Measurements from ENCODE around the gene KRT15. TPM values are rescaled to one million over a fixed set of nuclear protein-coding genes. Genes with fewer than 3 reads are reported as not detected.

KRT15 gene
- total and polyA plus RNA-seq, 4 donors, result 0.14 TPM; not detected in 3

DNA sequence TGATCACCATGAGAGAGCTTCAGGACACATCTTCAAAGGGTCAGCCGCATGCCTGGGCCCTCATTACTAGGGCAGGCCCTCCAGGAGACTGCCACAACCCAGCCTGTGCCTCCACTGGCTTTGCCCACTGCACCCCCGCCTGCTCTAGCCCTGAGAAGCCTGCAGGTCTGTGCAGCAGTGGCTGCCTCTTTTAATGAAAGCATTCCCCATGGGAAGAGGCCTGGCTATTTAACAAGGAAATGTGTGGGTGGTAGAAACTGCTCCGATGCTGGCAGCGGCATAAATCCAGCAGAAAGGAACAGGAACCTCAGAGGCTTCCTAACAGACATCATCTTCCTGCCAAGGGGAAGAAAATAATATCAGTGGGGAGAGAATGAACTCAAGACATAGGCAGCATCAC is 51.1 kb downstream of the KRT15 start:
- Histone ChIP-seq H3K9me3 (ENCODE audit: control insufficient read depth in 4 of 4, low read length in 3 of 4) (peaks cover 0 to 4% (median 0%) of the 10 kb centered on the region in 4 donors), H3K4me3 (ENCODE audit: low read depth in 1 of 3, low read length in 3 of 3) (no peak overlapping the region), H3K4me1 (ENCODE audit: control insufficient read depth in 4 of 4, insufficient read depth in 4 of 4, low read length in 3 of 4) (no peaks in the 10 kb centered on the region), H3K27ac (ENCODE audit: low read depth in 1 of 2, low read length in 2 of 2) (no peak overlapping the region), H3K27me3 (ENCODE audit: control insufficient read depth in 4 of 4, insufficient read depth in 4 of 4, low read length in 3 of 4) (no peaks in the 10 kb centered on the region), H3K36me3 (ENCODE audit: control insufficient read depth in 4 of 4, insufficient read depth in 3 of 4, low read depth in 1 of 4, low read length in 3 of 4) (no peaks in the 10 kb centered on the region), H3K9ac (ENCODE audit: low read depth in 1 of 2, low read length in 2 of 2) (no peak overlapping the region)
- no peak for DNase-seq (ENCODE audit: low spot score)
- no peak for TF ChIP-seq FOXA2 (IDR thresholded peaks at IDR 0.05)
- TF ChIP-seq, protein P1, sequence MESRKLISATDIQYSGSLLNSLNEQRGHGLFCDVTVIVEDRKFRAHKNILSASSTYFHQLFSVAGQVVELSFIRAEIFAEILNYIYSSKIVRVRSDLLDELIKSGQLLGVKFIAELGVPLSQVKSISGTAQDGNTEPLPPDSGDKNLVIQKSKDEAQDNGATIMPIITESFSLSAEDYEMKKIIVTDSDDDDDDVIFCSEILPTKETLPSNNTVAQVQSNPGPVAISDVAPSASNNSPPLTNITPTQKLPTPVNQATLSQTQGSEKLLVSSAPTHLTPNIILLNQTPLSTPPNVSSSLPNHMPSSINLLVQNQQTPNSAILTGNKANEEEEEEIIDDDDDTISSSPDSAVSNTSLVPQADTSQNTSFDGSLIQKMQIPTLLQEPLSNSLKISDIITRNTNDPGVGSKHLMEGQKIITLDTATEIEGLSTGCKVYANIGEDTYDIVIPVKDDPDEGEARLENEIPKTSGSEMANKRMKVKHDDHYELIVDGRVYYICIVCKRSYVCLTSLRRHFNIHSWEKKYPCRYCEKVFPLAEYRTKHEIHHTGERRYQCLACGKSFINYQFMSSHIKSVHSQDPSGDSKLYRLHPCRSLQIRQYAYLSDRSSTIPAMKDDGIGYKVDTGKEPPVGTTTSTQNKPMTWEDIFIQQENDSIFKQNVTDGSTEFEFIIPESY (IDR thresholded peaks at IDR 0.05), result no peak
- 76% methylated on average over 4 of the region's 4 CpGs for WGBS

DNA sequence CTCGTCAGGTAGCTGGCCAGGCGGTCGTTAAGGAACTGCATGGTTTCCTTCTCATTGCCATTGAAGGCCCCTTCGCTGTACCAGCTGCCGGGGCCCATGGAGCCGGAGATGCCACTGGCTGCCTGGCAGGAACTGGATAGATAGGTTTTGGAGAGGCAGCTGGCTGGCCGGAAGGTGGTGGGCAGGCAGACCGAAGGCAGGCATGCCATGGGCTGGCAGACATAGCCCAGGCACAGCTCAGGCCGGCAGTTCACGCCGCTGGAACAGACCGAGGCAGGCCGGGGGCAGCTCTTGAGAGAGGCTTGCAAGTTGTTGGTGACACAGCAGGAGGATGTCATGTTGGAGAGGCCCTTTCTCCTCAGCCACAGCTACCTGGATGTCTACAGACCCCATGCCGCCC is 51.7 kb downstream of the KRT15 start, which contains the start of gene KRT32:
TSS of gene KRT32 (minus strand) at position 399 of the 400 bp plus-strand sequence. CDS start at position 338, 61 bp downstream.
- no peaks in the 10 kb centered on the region for H3K27me3 ChIP-seq (ENCODE audit: control insufficient read depth in 4 of 4, insufficient read depth in 4 of 4, low read length in 3 of 4)
- no peaks in the 10 kb centered on the region for H3K36me3 ChIP-seq (ENCODE audit: control insufficient read depth in 4 of 4, insufficient read depth in 3 of 4, low read depth in 1 of 4, low read length in 3 of 4)
- H3K9me3 ChIP-seq (ENCODE audit: control insufficient read depth in 4 of 4, low read length in 3 of 4), result peaks cover 0 to 3% (median 0%) of the 10 kb centered on the region in 4 donors
- no peak within 1 kb of the TSS for H3K9ac ChIP-seq (ENCODE audit: low read depth in 1 of 2, low read length in 2 of 2)
- no peak within 1 kb of the TSS for H3K27ac ChIP-seq (ENCODE audit: low read depth in 1 of 2, low read length in 2 of 2)
- no peak for DNase-seq (ENCODE audit: low spot score)
- 88% methylated on average over 14 of the region's 14 CpGs for WGBS
- H3K4me3 ChIP-seq (ENCODE audit: low read depth in 1 of 3, low read length in 3 of 3), result no peak within 1 kb of the TSS
- H3K4me1 ChIP-seq (ENCODE audit: control insufficient read depth in 4 of 4, insufficient read depth in 4 of 4, low read length in 3 of 4), result no peaks in the 10 kb centered on the region
- no peak for TF ChIP-seq RXRA (IDR thresholded peaks at IDR 0.05)
- TF ChIP-seq FOXA2 (IDR thresholded peaks at IDR 0.05), result no peak
- no peak for TF ChIP-seq JUND (IDR thresholded peaks at IDR 0.05)
- TF ChIP-seq, protein P2, sequence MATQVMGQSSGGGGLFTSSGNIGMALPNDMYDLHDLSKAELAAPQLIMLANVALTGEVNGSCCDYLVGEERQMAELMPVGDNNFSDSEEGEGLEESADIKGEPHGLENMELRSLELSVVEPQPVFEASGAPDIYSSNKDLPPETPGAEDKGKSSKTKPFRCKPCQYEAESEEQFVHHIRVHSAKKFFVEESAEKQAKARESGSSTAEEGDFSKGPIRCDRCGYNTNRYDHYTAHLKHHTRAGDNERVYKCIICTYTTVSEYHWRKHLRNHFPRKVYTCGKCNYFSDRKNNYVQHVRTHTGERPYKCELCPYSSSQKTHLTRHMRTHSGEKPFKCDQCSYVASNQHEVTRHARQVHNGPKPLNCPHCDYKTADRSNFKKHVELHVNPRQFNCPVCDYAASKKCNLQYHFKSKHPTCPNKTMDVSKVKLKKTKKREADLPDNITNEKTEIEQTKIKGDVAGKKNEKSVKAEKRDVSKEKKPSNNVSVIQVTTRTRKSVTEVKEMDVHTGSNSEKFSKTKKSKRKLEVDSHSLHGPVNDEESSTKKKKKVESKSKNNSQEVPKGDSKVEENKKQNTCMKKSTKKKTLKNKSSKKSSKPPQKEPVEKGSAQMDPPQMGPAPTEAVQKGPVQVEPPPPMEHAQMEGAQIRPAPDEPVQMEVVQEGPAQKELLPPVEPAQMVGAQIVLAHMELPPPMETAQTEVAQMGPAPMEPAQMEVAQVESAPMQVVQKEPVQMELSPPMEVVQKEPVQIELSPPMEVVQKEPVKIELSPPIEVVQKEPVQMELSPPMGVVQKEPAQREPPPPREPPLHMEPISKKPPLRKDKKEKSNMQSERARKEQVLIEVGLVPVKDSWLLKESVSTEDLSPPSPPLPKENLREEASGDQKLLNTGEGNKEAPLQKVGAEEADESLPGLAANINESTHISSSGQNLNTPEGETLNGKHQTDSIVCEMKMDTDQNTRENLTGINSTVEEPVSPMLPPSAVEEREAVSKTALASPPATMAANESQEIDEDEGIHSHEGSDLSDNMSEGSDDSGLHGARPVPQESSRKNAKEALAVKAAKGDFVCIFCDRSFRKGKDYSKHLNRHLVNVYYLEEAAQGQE (IDR thresholded peaks at IDR 0.05), result no peak
- TF ChIP-seq NR2F2 (IDR thresholded peaks at IDR 0.05), result no peak
- no peak for TF ChIP-seq FOXA1 (IDR thresholded peaks at IDR 0.05)
- TF ChIP-seq YY1 (IDR thresholded peaks at IDR 0.05), result no peak
- no peak for TF ChIP-seq SP1 (IDR thresholded peaks at IDR 0.05)
- TF ChIP-seq HNF4A (conservative IDR thresholded peaks at IDR 0.05), result no peak
- no peak for TF ChIP-seq EGR1 (IDR thresholded peaks at IDR 0.05; ENCODE audit: low read depth in 2 of 2)
- no peak for TF ChIP-seq HNF4G (IDR thresholded peaks at IDR 0.05)
- TF ChIP-seq, protein P3, sequence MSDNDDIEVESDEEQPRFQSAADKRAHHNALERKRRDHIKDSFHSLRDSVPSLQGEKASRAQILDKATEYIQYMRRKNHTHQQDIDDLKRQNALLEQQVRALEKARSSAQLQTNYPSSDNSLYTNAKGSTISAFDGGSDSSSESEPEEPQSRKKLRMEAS (IDR thresholded peaks at IDR 0.05), result no peak
- TF ChIP-seq, protein P4, sequence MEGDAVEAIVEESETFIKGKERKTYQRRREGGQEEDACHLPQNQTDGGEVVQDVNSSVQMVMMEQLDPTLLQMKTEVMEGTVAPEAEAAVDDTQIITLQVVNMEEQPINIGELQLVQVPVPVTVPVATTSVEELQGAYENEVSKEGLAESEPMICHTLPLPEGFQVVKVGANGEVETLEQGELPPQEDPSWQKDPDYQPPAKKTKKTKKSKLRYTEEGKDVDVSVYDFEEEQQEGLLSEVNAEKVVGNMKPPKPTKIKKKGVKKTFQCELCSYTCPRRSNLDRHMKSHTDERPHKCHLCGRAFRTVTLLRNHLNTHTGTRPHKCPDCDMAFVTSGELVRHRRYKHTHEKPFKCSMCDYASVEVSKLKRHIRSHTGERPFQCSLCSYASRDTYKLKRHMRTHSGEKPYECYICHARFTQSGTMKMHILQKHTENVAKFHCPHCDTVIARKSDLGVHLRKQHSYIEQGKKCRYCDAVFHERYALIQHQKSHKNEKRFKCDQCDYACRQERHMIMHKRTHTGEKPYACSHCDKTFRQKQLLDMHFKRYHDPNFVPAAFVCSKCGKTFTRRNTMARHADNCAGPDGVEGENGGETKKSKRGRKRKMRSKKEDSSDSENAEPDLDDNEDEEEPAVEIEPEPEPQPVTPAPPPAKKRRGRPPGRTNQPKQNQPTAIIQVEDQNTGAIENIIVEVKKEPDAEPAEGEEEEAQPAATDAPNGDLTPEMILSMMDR (IDR thresholded peaks at IDR 0.05; ENCODE audit: low read depth, low read length, missing input control), result no peak
- no peak for TF ChIP-seq GABPA (IDR thresholded peaks at IDR 0.05 in 1 of 2, conservative IDR thresholded peaks at IDR 0.05 in 1 of 2)
- TF ChIP-seq, protein P1 (IDR thresholded peaks at IDR 0.05), result no peak
- TF ChIP-seq RAD21 (IDR thresholded peaks at IDR 0.05), result no peak
- no peak for TF ChIP-seq TAF1 (conservative IDR thresholded peaks at IDR 0.05)
